ENCODE measurements around the gene MPHOSPH9.

Gene MPHOSPH9

DNA sequence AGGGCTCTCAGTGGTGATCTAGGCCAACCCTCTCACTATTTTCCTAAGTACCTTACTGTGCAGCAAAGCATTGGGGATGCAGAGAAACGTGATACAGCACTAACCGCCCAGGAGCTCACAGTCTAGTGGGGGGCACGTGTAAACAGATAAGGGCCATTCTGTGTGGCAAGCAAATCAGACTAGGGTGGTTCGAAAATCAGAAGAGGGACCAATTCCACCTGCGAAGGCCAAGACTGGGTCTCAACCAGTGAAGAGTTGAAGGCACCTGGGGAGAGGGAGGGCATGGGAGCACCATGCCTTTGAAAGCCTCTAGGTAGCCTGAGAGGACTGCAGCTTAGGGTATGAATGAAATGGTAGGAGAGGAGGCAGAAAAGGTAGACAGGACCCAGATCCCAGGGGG is 84.3 kb downstream of the MPHOSPH9 start:
- DNase-seq = no peak

DNA sequence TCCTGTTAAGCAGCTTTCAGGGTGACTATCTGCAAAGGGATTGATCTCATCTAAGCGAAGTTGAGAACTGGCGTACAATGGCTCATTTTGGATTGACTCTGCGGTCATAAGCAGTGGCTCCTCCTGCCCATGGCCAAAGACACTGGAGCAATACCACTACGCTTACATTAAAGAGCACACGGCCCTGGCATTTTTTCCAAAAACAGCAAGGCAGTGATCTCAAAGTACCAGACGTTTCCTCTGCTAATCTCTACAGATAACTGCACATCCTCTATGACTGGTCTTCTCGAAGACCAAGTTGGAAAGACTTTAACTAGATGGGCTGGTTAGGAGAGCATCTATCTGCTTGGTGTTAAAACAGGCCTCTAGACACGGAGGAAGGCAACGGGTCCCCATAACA is 84.7 kb downstream of the MPHOSPH9 start:
- DNase-seq = no peak

DNA sequence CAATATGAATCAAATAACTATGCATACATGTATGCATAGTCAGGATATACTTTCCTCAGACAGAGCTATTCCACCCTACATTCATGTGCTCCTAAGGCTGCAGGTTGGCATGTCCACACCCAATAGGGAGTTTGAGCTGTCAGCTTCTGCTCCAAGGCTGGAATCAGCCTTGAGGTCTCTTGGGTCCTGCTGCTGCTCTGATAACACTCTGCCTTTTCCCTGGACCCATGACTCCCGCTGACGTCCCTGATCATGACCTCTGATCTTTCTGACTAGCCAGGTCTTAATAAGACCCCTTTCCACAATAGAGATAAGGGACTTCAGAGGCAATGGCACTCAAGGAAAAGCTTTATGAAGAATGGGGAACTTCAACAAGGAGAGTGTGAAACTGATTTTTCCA is 87.7 kb downstream of the MPHOSPH9 start:
- DNase-seq = no peak

DNA sequence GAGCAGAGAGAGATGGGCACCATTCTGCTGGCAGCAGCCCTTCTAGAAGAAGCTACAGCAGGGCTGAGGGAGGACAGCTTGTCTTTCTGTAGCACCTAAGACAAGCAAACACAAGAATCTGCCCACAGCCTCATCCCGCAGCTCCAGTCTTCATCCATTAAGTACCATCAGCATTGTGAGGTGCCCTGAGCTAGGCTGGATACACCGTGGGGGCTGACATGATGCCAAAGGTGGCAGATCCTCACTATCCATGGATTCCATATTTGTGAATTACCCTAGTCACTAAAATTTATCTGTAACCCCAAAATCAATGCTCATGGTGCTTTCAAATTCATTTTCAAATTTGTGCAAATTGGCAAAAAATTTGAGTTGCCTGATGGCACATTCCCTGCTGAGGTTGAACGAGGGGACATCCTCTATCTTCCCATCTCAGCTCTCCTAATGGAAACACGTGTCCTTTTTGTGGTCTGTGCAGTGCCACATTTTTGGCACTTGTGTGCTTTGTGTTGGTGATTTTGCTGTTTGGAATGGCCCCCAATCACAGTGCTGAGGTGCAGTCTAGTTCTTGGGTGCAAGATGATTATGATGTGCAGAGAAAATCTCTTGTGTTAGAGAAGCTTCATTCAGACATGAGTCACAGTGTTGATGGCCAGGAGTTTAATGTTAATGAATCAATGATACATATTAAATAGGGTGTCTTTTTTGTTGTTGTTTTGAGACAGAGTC is 89.0 kb downstream of the MPHOSPH9 start:
- no peak for DNase-seq

DNA sequence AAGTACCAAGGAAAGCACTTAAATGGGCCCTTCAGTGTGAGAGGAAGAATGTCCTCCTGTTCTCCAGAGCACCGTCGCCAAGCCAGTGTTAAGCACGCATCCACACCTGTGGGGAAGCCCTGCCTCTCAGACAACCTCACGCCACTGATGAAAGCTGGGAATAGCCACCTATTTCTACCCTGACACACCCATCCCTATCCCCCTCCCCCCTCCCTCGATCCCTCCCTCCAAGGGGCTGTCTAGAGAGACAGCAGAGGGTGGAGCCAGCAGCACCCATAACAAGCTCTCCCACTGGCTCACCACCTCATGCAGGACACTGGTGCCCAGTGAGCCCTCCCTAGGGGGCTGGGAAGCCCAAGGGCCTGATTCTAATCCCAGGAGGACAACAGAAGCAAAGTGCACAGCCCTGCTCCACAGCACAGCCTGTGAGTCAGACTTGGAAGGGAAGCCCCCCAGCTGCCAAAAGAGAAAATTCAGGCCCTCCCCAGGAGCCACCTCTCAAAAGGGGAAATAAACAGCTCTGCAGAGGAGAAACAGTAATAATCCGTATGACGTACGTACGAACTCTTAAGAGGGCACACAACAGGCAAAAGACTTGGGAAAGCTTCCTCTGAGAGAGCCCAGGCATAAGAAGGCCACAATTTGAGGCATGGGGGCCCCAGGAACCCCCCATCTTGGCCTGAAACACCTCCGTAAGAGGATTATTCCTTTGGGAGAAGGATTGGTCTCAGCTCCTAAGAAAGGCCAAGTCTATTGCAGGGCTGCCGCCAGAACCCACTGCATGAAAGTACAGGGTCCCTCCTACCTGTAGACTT is 89.8 kb downstream of the MPHOSPH9 start:
- peak; percentile 60 for DNase-seq

DNA sequence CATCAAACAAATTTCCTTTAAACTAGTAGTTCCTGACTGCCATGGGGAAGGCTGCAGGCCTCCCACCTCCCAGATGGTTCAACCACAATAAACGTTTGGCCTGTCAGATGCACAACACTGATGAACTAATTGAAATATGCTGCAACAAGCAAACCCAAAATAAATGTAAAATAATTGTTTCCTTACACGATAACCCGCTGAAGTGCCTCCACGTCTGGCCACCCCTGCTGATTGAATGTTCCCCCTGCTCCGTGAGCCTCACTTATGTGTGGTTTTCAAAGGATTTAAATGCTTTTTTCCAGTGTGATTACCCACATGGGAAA is 90.5 kb downstream of the MPHOSPH9 start:
- DNase-seq = no peak

DNA sequence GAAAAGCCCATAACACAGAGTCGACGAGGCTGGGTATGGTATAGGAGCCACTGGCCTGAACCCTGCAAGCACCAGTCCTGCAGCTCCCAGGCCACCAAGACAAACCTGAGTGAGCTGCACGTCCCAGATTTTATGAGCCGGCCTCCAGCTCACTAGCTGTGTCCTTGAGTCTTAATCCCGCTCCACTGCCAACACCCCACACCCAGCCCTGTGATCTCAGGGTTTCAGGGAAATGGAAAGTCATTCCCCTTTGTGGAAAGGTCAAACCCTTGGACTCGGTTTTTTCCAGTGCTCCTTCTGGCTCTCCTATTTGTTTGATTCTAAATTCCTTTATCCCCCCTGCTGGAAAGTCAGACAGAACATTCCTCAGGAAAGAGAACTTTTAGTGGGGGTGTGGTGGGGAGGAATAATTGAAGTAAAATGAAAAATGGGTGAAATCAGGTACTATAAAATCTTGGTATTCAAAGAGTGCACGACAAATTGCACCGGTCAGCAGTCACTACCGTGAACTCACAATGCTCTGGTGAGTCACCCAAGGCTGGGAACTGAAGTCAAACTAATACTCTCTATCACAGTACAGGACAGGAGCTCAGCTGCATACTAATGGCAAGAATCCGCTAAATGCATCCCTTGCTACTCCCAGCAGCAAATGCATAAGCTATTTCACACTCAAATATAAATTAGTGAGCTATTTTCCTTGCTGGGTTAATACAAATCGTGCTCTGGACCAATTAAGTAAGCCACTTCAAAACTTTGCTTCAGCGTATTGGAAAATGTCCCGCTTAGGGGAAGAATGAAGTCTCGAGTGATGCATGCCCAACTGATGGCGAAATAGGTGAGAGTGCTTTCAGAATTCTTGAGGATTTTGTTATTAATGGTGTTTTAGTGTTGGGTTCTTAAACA is 91.1 kb downstream of the MPHOSPH9 start:
- no peak for DNase-seq

DNA sequence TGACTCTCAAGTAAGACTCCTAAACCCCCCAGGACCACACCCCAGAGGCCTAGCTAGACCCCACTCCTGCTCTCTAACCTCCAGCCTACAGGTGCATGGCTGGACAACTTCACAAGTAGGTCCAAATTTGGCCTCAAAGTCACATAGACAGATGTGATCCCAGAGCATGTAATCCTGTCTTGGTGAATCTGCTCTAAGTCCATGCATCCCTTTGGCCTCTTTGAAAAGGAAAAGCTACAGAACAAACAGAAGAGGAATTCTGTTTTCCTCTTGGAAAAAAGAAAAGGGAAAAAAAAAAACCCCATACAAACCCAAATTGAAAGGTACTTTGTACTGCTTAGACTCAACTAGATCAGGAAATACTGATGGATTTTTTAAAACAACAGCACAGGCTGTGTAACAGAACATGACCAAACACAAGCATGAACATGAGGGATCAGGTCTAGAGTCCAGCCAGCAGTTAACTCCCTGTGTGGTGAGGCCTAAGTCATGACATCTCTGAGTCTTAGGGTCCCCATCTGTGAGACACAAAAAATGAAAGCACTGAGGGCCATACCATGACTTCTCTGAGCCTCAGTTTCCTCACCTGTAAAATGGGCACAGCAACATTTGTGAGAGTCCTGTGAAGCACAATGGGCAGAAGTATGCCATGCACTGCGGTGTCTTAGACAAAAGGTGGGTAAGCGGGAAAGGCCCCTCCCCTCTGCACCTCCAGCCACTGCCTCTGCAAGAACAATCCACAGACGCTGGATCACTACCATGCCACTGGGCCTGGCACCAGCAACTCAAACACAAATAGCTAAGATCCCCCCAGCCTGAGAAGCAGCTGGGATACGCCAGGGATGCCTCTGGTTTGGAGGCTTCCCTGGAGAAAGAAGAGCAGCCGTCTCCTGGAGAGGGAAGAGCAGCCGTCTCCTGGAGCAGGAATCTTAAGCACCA is 92.0 kb downstream of the MPHOSPH9 start:
- DNase-seq = no peak

DNA sequence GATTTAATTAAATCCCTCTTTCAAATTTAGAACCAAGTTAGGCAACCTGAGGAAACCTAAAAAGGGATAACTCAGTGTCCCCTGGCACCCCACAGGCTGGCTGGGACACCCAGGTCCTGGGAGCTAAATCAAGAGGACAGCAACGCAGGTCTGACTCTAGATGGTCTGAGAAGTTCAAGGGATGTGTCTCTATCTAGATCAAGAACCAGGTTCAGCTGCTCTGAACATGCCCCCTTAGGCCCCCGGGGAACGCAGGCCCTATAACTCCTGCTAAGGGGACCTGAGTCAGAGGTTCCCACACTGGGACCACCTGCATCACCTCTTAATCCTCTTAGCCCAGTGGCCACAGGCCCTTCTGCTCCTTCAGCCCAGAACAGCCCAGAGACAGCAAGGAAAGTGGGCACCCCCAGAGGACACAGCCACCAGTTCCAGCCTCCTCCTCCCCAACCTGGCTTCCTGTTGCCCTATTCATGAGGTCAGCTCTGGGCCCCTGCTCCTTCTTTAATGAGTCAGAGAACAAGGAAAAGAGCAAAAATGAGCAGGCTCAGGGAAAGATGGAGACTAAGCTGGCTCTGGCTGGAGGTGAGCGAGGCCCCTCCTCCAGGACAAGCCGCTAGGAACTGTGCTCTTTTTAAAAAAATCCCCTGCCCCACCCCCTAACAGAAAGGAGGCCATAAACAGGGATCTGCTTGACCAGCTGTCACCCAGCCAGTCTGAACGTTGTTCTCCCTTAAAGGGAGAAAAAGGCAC is 92.8 kb downstream of the MPHOSPH9 start:
- DNase-seq = no peak

DNA sequence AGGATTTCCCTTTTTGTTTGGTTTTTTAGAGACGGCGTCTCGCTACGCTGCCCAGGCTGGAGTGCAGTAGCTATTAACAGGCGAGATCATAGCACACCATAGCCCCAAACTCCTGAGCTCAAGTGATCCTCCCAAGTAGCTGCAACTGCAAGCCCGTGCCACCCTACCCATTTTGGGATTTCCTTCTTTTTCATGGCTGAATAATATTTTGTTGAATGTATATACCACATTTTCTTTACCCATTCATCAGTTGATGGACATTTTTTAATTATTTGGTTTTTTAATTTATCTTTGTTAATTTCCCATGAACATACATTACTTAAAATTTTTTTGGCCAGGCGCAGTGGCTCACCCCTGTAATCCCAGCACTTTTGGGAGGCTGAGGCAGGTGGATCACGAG is 97.3 kb downstream of the MPHOSPH9 start:
- DNase-seq = no peak

DNA sequence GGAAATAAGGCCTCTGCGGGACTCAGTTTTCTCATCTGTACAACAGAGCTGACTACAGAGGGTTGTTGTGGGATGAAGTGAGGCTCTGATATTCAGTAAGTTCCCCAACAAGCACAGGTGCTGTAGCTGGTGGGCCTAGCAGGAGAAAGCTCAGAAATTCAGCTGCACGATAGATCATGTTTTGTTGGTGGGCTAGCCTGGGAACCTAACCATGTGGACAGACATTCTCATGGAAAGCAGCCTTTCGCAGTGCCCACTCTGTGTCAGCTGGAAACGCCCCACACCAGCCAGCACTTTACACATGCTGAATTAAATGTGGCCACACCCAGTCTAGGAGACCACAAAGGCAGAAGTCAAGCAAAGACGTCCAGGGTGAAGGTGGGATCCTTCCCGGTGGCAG is 98.1 kb downstream of the MPHOSPH9 start:
- DNase-seq = no peak

DNA sequence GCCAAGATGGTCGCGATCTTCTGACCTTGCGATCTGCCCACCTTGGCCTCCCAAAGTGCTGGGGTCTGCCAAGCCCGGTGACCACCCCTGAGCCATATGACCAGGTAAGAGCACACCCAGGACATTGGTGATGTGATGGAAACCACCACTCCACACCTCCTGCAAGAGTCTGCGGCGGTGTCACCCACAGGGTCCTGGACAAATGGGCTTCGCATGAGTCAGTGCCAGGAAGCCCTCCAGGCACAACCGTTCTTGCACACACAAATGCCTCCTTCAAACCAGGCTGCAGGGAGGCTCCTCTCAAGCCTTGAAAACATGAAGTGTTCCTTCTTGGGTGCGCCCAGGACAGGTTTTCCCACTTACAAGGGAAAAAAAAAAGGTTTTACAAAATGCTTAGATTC is 98.7 kb downstream of the MPHOSPH9 start:
- DNase-seq = no peak

DNA sequence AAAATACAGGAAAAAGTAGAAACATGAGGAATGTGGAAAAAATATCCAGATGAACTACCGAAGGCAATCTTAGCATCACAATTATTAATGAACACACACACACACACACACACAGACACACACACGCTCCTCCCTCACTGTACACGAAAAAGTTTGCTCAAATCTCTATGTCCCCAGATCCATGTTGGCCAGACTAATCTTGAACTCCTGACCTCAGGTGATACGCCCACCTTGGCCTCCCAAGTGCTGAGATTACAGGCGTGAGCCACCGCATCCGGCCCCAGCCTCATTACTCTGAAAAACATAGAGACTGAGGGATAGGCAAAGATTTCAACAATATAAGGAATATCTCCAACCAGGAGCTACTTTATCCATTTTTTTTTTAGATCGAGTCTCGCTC is 99.2 kb downstream of the MPHOSPH9 start:
- no peak for DNase-seq

DNA sequence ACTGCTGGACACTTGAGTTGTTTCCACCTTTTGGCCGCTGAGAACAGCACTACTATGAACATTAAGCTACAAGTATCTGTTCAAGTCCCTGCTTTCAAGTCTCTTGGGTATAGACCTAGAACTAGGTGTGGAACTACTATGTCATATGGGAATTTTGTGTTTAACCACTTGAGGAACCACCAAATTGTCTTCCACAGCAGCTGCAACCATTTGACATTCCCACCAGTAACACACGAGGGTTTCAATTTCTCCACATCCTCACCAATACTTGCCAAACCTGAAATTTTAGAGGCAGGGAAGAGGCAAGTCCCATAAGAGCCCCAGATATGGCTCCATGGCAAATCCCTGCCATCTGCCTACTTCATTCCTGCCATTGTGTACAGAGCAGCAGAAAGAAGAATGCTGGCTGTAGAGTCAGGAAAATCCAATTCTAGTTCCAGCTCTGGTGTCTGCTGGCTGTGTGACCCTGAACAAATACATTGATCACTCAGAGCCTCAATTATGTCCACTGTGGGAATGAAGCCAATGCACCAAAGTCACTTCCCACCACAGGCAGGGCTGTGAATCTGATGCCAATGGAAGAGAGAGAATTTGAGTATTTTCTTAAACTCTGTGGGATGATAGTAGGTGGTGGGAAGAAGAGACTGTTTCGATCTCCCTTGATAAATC is 99.9 kb downstream of the MPHOSPH9 start:
- DNase-seq = no peak

DNA sequence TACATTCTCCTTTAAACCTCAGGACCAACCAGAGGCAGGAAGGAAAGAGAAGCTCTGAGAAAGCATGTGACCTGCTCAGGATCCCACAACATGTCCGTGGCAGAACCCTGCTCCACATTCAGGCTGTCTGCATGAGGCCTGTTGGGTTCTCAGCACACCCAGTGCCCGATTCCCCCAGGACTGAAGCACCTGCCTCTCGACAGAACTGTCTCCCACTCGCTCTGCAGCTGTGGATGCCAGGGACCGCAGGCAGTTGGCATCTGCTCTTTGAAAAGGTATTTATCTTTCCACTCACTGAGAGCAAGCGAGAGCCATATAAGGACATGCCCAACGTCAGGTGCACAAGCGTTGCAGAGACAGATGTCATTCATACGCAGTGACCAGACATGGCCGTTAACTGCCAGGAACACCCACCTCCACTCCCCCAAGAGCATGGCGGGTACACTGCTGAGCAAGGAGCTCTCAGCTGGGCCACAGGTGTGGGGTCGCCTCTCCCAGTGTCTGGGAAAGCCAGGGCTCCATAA is 101.0 kb downstream of the MPHOSPH9 start:
- DNase-seq = no peak

DNA sequence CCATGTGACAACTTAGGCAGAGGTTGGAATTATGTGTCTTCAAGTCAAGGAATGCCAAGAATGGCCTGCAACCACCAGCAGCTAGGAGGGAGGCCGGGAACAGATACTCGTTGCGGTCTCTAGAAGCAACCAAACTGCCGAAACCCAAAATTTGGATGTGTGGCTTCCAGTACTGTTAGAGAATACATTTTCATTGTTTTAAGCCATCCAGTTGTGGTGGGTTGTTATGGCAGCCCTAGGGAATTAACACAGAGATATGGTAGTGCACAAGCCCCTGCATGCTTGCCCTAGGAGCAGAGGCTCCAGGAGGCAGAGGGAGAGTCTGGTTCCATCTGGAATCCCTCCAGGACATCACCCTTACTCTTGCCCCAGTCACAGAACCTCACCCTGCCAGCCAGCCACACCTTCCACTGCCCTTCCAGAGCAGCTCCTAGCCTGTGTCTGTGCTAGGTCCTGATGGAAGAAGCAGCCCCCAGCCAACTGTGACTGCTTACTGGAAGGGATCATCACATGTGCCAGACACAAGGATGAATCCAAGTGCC is 101.6 kb downstream of the MPHOSPH9 start:
- DNase-seq = no peak

DNA sequence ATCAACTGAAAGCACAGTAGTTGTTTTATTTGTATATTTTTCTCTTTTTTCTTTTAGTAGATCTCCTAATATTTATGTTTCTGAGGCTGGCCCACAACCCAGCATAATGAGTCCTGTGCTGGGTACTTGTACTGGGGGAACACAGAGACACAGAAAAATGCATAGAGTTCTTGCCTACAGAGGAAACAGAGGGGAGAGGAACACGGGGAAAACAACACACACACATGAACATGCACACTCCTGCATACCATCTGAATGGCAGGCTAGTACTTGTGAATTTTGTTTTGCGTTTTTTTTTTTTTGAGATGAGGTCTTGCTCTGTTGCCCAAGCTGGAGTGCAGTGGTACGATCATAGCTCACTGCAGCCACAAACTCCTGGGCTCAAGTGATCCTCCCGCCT is 103.3 kb downstream of the MPHOSPH9 start:
- DNase-seq = no peak

DNA sequence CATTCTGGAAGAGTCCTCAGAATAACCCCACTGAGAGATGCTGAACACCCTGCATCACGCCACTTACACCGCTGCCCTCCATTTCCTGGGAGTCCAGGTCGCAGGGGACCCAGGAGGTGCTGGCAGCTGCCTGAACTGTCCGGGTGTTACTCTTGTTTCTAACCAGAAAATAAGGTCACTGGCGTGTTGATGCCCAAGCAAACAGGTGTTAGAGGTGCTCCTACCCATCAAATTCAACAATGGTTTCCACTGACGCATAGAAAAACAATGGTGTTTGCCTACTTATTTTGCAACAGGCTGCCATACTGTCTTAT is 105.8 kb downstream of the MPHOSPH9 start:
- DNase-seq = no peak

DNA sequence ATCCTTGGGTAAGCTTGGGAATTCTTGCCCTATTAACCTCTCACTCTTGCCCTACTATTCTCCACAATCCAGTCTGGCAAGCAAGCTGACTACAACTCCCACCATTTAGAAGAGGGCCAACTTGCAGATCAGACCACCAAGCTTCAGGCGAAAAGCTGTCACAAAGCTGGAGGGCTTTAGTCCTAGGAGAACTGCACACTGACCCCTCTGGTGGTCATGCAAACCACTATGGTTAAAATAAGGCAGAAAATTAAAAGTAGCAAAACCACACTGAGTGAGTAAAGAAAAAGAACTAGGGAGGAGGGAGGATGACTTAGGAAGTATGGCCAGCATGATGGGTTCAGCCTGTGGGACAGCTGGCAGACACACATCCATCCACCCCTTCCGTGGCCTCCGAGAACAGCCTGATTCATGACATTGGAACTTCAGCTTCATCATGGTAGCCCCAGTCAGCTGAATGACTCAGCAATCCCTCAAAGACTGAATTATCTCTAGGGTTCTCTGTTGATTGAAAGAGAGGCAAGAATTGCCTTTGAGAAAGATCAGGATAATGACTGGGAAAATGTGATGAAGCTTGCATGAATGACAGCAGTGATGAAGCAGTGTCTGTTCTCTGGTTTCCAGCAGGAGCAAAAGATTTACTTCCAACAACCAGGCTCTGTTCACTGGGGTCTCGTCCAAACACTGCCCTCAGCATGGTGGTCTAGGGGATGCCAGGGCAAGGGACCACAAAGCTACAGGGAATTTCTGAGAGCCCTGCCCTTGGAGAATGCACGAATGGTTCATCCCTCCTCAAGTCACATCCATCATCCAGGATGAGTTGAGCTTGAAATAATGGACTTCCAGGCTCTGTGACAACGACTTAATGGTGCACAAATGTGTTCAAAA is 106.4 kb downstream of the MPHOSPH9 start:
- no peak for DNase-seq

DNA sequence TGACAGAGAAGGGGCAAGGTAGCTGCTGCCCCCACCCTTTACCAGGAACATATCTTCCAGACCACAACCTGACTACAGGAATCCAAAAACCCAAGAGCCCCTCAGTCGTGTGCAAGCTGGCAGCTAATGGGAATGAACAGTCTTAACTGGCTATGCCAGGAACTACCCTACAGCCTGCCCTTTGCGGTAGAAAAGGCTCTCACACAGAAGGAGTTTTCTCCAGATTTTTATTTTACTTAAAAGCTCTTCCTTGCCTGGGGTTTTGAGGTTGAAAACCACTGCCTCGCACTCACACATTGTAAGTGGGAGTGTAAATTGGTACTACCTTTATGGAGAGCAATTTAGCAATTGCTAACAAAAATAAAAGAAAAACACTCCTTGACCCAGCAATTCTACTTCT is 110.3 kb downstream of the MPHOSPH9 start:
- DNase-seq = no peak
